ENCODE results near the gene DNASE1L1.
A peak's percentile ranks its signal among the peaks of the same experiment; 100 is the strongest.

Gene DNASE1L1

GRCh38 chrX:154371017-154371788 lies 37.9 kb downstream of the DNASE1L1 start:
- TF ChIP-seq CTCF (IDR thresholded peaks at IDR 0.05; ENCODE audit: insufficient read depth, low read length, poor library complexity, severe bottlenecking): no peak
- DNase-seq (ENCODE audit: extremely low read depth, insufficient read length): peak; percentile 92

GRCh38 chrX:154370300-154371016 lies 38.6 kb downstream of the DNASE1L1 start:
- Histone ChIP-seq H3K36me3 (ENCODE audit: control insufficient read depth, insufficient read depth, low read length) (peaks cover 11% of the 10 kb centered on the region), H3K4me3 (replicated peaks; ENCODE audit: low read depth, low read length) (peak overlapping the region; percentile 91), H3K27me3 (replicated peaks; ENCODE audit: control insufficient read depth, insufficient read depth, low read length) (no peaks in the 10 kb centered on the region)
- DNase-seq (ENCODE audit: extremely low read depth, insufficient read length): no peak
- TF ChIP-seq CTCF (IDR thresholded peaks at IDR 0.05; ENCODE audit: insufficient read depth, low read length, poor library complexity, severe bottlenecking): no peak

More at GRCh38 chrX:154371017-154371788, 37.9 kb downstream of the DNASE1L1 start:
- Histone ChIP-seq H3K4me3 (replicated peaks; ENCODE audit: low read depth, low read length) (peak overlapping the region; percentile 91), H3K36me3 (ENCODE audit: control insufficient read depth, insufficient read depth, low read length) (peaks cover 7% of the 10 kb centered on the region), H3K27me3 (replicated peaks; ENCODE audit: control insufficient read depth, insufficient read depth, low read length) (no peaks in the 10 kb centered on the region)

GRCh38 chrX:154369449-154370299 lies 39.4 kb downstream of the DNASE1L1 start:
- Histone ChIP-seq H3K36me3 (ENCODE audit: control insufficient read depth, insufficient read depth, low read length) (peaks cover 12% of the 10 kb centered on the region), H3K4me3 (replicated peaks; ENCODE audit: low read depth, low read length) (peak overlapping the region; percentile 91), H3K27me3 (replicated peaks; ENCODE audit: control insufficient read depth, insufficient read depth, low read length) (no peaks in the 10 kb centered on the region)
- DNase-seq (ENCODE audit: extremely low read depth, insufficient read length): peak; percentile 67
- TF ChIP-seq CTCF (IDR thresholded peaks at IDR 0.05; ENCODE audit: insufficient read depth, low read length, poor library complexity, severe bottlenecking): no peak

- Histone ChIP-seq H3K36me3 (ENCODE audit: control insufficient read depth, insufficient read depth, low read length) (peaks cover 19% of the 10 kb centered on the region), H3K27me3 (replicated peaks; ENCODE audit: control insufficient read depth, insufficient read depth, low read length) (no peaks in the 10 kb centered on the region), H3K4me3 (replicated peaks; ENCODE audit: low read depth, low read length) (peak overlapping the region; percentile 91)
- no peak for TF ChIP-seq CTCF (IDR thresholded peaks at IDR 0.05; ENCODE audit: insufficient read depth, low read length, poor library complexity, severe bottlenecking)
- peak; percentile 80 for DNase-seq (ENCODE audit: extremely low read depth, insufficient read length)
These were observed 40.2 kb downstream of the DNASE1L1 start for GRCh38 chrX:154368630-154369448.

Measured in GM06990 (cell line).